ENCODE measurements around the gene ZNFX1.

The ZNFX1 gene

DNA sequence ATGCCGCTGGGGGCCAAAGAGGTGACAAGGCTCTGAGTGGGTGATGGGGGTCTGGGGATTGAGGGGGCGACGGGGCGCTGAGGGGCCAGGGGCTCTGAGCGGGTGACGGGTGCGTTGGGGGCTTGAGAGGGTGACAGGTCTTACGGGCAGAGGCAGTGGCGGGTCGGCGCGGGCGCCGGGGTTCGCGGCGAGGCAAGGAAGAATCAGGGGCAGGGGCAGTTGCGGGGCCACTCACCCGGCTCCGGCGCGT lies 146 bp downstream of the ZNFX1 start:
- TF ChIP-seq, protein P1, sequence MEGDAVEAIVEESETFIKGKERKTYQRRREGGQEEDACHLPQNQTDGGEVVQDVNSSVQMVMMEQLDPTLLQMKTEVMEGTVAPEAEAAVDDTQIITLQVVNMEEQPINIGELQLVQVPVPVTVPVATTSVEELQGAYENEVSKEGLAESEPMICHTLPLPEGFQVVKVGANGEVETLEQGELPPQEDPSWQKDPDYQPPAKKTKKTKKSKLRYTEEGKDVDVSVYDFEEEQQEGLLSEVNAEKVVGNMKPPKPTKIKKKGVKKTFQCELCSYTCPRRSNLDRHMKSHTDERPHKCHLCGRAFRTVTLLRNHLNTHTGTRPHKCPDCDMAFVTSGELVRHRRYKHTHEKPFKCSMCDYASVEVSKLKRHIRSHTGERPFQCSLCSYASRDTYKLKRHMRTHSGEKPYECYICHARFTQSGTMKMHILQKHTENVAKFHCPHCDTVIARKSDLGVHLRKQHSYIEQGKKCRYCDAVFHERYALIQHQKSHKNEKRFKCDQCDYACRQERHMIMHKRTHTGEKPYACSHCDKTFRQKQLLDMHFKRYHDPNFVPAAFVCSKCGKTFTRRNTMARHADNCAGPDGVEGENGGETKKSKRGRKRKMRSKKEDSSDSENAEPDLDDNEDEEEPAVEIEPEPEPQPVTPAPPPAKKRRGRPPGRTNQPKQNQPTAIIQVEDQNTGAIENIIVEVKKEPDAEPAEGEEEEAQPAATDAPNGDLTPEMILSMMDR (conservative IDR thresholded peaks at IDR 0.05; ENCODE audit: low read depth, low read length): no peak
- peak overlapping the region; percentile 64 for H3K4me3 ChIP-seq (ENCODE audit: low read depth, low read length)

DNA sequence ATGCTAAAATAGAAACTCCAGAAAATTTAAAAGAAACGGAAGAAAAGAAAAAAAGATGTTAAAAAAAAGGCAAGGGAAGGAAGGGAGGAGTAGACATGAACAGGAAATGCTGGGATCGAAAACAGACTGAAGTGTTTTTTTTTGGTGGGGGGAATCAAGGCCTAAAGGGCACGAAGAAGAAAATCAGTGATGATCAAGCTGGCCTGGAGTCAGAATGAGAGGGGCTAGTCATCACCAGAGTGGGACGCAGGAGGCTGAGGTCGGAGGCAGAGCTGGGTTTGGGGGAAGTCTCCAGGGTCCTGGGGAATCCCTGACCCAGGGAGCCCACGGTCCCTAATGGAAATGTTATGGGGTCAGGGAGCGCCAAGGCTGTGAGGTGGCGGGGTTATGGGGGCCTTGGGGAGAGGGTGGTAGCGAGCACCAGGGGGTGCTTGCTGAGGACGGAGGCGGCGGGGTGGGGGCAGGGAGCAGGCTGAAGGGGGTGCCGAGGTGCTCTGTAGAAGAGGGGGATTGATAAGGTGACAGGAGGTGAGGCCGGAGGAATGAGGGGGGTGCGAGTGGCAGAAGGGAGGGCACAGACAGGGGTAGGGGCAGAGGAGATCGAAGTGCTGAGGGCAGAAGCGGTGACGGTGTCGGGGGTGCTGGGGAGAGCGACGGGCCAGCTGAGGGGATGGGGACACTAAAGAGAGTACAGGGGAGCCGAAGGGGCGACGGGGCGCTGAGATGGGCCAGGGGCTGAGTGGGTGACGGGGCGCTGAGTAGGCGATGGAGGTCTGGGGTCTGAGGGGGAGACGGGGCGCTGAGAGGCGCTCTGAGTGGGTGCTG lies 684 bp downstream of the ZNFX1 start:
- TF ChIP-seq, protein P1 (conservative IDR thresholded peaks at IDR 0.05; ENCODE audit: low read depth, low read length): no peak
- no peak for DNase-seq (ENCODE audit: low read depth)

More for the DNA sequence above, 146 bp downstream of the ZNFX1 start:
- DNase-seq (ENCODE audit: low read depth): no peak

DNA sequence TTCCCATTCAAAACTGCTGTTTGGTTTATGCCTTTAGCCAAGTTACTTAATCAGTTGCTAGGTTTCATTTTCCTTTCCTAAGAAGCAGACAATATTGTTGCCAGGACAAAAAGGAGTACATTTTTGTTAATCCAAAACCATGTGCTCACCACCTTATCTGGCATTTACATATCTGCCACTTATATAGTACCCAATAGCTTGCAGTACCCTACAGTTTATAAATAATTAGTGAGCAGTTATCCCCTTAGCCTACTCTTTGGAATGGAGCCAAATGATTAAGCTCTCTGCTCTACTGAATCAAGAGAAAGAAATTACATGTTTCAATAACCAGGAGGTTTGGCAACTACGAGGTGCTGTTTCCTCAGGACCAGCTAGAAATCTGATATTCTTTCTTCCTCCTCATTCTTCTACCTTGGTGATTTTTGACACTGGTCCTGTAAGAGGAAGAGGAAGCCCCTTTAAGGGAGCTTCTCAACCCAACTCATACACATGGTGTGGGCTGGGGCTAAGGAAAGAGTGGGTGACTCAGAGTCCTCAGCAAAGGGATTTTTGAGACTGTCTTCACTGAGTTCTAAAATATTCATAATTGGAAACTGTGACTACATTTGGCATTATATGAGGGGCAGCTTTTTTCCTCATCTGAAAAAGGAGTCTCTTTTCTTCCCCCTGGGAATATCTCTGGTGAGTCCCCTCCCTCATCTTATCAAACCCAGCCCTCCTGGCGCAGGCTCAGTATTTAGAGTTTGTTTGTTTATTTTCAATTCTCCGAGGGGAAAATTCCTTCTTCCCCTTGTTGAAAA lies 1.5 kb downstream of the ZNFX1 start:
- H3K4me3 ChIP-seq (ENCODE audit: low read depth, low read length): peak overlapping the region; percentile 64
- peak; percentile 64 for DNase-seq (ENCODE audit: low read depth)
- TF ChIP-seq, protein P1 (conservative IDR thresholded peaks at IDR 0.05; ENCODE audit: low read depth, low read length): no peak

More for the DNA sequence above, 684 bp downstream of the ZNFX1 start:
- peak overlapping the region; percentile 64 for H3K4me3 ChIP-seq (ENCODE audit: low read depth, low read length)

DNA sequence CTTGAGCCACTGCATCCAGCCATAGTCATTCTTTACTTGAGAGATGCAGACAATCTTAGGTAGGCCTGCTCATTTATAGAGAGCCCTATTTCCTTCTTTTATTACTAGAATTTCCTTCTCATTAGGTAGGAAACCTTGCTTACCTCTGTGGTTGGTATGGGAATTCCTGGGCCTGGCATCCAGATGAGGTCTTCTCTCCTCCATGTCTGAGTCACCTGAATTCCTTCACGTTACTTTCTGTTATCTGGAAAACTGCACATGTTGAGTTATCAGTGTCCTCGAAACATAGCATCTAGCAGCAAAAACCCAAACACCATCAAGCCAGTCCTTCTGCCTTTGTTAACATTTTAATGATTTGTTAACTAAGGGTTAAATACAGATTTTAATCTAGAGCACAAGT lies 2.2 kb downstream of the ZNFX1 start:
- DNase-seq (ENCODE audit: low read depth): no peak
- no peak overlapping the region for H3K4me3 ChIP-seq (ENCODE audit: low read depth, low read length)
- TF ChIP-seq, protein P1 (conservative IDR thresholded peaks at IDR 0.05; ENCODE audit: low read depth, low read length): no peak

DNA sequence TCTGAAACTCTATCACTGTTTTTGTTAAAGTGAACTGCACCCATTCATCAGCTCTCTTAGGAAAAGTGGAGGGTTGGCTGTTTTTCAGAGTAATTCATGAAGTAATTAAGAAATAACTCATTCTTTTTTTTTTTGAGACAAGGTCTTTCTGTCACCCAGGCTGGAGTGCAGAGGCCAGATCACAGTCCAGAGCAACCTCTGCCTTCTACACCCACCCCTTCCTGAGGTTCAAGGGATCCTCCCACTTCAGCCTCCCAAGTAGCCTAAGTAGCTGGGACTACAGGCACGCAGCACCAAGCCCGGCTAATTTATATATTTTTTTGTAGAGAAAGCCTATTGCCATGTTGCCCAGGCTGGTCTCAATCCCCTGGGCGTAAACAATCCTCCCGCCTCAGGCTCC lies 2.6 kb downstream of the ZNFX1 start:
- TF ChIP-seq, protein P1 (conservative IDR thresholded peaks at IDR 0.05; ENCODE audit: low read depth, low read length): no peak
- no peak overlapping the region for H3K4me3 ChIP-seq (ENCODE audit: low read depth, low read length)
- DNase-seq (ENCODE audit: low read depth): no peak

DNA sequence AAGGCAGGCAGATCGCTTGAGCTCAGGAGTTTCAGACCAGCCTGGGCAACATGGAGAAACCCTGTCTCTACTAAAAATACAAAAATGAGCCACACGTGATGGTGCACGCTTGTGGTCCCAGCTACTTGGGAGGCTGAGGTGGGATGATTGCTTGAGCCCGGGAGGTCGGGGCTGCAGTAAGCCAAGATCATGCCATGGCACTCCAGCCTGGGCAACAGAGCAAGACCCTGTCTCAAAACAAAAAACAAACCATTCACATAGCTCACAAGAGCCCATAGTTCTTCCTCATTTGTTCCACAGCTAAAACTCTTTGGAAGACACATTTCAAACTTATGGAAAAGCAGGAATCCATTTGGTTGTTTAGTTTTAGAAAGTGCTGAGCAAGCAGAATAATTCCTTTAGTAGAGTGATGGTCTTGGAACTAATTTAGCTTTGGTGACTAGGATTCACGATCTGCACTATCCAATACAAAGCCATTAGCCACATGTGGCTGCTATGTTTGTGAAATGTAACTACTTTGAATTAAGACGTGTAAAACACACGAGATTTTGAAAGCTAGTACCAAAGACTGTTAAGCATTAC lies 4.1 kb downstream of the ZNFX1 start:
- DNase-seq (ENCODE audit: low read depth): no peak
- TF ChIP-seq, protein P1 (conservative IDR thresholded peaks at IDR 0.05; ENCODE audit: low read depth, low read length): no peak
- H3K4me3 ChIP-seq (ENCODE audit: low read depth, low read length): no peak overlapping the region

All from choroid plexus epithelial cell (primary cell).